GM06990 (cell line): ENCODE results near the gene SLC49A4.

Experiments
- DNase-seq: peaks from one replicate; pipeline ENCODE4 v3.0.0-alpha.2; 2011; ENCODE audit not compliant: insufficient read length; ENCODE audit errors: extremely low read depth
- H3K27me3 ChIP-seq: replicated peaks from 2 replicates; pipeline ENCODE4 v1.6.0; 2011; ENCODE audit warnings: low read length; ENCODE audit not compliant: control insufficient read depth, insufficient read depth
- H3K36me3 ChIP-seq: 2 replicates; pipeline ENCODE4 v1.5.1; 2011; ENCODE audit warnings: low read length; ENCODE audit not compliant: control insufficient read depth, insufficient read depth
- H3K4me3 ChIP-seq: replicated peaks from 2 replicates; pipeline ENCODE4 v1.5.1; 2011; ENCODE audit warnings: low read depth, mild to moderate bottlenecking, control low read depth, low read length
- TF ChIP-seq, protein P1 (sequence below): IDR thresholded peaks from 2 replicates; pipeline ENCODE4 v1.5.1; 2011; ENCODE audit warnings: low read length, control low read depth, mild to moderate bottlenecking, inconsistent platforms; ENCODE audit not compliant: insufficient read depth, poor library complexity, severe bottlenecking

Gene SLC49A4

DNA sequence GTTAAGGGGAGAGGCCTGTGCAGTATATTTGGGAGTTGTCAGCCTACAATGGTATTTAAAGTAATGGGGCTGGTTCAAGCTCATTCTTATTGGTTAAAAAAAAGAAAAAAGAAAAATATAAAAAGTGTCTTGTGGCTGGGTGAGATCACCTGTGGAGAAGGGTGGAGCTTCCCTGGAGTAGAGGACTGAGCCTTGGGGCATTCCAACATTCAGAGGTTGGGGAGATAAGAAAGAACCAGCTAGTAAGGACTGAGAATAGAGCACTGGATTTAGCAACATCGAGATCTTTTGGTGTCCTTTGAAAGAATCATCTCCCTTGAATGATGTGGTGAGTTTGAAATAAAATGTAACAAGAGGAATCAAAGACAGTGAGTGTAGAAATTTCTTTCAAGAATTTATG, 5.2 kb downstream of the SLC49A4 start:
- no peaks in the 10 kb centered on the region for H3K36me3 ChIP-seq
- no peak for DNase-seq
- H3K4me3 ChIP-seq, result no peak overlapping the region
- TF ChIP-seq, protein P1, sequence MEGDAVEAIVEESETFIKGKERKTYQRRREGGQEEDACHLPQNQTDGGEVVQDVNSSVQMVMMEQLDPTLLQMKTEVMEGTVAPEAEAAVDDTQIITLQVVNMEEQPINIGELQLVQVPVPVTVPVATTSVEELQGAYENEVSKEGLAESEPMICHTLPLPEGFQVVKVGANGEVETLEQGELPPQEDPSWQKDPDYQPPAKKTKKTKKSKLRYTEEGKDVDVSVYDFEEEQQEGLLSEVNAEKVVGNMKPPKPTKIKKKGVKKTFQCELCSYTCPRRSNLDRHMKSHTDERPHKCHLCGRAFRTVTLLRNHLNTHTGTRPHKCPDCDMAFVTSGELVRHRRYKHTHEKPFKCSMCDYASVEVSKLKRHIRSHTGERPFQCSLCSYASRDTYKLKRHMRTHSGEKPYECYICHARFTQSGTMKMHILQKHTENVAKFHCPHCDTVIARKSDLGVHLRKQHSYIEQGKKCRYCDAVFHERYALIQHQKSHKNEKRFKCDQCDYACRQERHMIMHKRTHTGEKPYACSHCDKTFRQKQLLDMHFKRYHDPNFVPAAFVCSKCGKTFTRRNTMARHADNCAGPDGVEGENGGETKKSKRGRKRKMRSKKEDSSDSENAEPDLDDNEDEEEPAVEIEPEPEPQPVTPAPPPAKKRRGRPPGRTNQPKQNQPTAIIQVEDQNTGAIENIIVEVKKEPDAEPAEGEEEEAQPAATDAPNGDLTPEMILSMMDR, result no peak
- no peaks in the 10 kb centered on the region for H3K27me3 ChIP-seq

DNA sequence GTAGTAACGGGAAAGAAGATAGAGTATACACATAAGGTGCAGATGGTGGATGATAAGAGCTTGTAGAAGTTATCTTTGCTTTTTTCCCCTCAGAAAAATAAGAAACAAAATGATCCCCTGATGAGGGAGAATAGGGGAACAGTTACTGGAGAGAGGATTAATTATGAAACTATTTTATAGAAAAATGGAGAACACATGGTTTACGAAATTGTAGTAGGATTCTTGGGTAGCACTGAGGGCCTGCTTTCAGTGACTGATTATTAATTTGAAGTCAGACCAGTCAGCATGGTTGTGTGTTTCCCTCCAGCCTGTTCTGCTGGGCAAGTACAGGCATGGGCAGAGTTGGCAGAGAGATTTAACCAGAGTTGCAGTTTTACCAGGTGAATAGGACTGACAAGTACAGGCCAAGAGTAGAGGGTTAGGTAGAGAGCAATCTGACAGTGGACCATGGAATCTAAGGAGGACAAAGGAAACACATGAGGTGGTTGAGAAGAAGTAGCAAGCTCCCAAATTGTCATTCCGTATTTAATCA, 5.9 kb downstream of the SLC49A4 start:
- TF ChIP-seq, protein P1, result no peak
- Histone ChIP-seq H3K36me3 (no peaks in the 10 kb centered on the region), H3K4me3 (no peak overlapping the region), H3K27me3 (no peaks in the 10 kb centered on the region)
- no peak for DNase-seq

DNA sequence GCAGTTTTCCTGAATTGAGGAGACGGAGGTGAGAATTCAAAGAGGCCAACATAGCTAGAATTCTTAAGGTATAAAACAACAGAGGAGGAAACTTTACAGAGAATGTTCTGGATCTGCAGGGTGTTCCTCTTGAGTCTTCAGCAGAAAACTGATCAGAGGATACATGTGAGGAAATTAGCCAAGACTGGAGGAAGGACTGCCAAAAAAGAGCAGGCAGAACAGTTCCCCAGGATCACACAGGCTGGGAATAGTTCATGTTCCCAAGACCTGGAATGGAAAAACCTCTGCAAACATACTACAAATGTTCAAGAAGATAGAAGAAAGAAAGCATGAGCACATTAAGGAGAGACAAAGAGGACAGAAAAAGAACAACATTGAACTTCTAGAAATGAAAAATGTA, 7.5 kb downstream of the SLC49A4 start:
- no peak for DNase-seq
- H3K36me3 ChIP-seq, result no peaks in the 10 kb centered on the region
- no peak overlapping the region for H3K4me3 ChIP-seq
- H3K27me3 ChIP-seq, result no peaks in the 10 kb centered on the region
- TF ChIP-seq, protein P1, result no peak

DNA sequence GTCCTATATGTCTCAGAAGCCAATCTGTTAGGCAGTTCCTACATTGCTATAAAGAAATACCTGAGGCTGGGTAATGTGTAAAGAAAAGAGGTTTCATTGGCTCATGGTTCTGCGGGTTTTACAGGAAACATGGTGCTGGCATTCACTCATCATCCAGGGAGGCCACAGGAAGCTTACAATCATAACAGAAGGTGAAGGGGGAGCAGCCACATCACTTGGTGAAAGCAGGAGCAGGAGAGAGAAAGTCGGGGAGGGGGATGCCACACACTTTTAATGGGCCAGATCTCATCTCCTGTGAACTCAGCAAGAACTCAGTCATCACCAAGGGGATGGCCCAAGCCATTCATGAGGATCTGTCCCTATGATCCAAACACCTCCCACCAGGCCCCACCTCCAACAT, 9.1 kb downstream of the SLC49A4 start:
- TF ChIP-seq, protein P1, result no peak
- DNase-seq, result no peak
- H3K27me3 ChIP-seq, result no peaks in the 10 kb centered on the region
- H3K36me3 ChIP-seq, result no peaks in the 10 kb centered on the region
- no peak overlapping the region for H3K4me3 ChIP-seq

DNA sequence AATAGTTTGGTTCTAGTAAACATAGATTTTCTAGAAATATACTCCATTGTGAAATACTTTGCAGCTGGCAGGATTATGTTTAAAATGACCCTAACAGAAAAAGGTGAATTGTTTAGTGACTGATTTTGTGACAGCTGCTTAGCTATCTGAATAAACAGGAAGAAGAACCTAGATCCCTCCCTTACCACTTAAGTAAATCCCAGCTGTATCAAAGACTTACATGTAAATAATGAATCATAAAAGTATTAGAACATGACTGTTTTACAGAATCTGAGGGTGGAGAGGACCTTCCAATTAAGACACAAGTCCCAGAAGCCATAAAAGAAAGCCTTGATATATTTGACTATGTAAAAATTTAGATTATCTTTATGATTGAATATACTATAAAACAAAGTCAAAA, 15.9 kb downstream of the SLC49A4 start:
- DNase-seq, result no peak
- Histone ChIP-seq H3K4me3 (no peak overlapping the region), H3K27me3 (no peaks in the 10 kb centered on the region), H3K36me3 (no peaks in the 10 kb centered on the region)
- TF ChIP-seq, protein P1, result no peak

DNA sequence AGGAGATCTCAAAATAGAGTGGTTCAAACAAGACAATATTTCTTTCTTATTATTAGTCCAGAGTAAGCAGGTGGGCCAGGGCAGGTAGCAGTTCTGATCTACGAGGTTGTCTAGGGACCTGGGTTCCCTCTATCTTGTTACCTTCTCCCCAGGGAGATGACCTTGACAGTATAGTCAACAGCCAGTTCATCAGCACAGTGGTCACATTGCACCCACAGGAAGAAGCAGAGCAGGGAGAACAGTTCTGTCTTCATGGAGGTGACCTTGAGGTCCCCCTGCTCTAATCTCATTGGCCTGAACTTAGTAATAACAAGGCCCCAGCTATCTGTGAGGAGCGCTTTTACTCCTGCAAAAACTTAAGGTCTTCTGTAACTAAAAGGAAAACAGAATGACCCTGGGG, 21.7 kb downstream of the SLC49A4 start:
- no peak for DNase-seq
- no peaks in the 10 kb centered on the region for H3K36me3 ChIP-seq
- no peaks in the 10 kb centered on the region for H3K27me3 ChIP-seq
- TF ChIP-seq, protein P1, result no peak
- H3K4me3 ChIP-seq, result no peak overlapping the region
